IPS DF 4.7 (cell line): ENCODE data around the gene CTDSP2.
"Not testable (repeated sequence)": the region's sequence is repeated elsewhere in the genome, so short reads cannot be mapped to it uniquely, and the experiment has no call there.

Source experiments
- DNase-seq: peaks from one replicate; pipeline ENCODE4 v3.0.0-alpha.2; 2013; ENCODE audit warnings: low spot score; ENCODE audit errors: extremely low read depth

The CTDSP2 gene

GRCh38 chr12:57882575-57882974 lies 36.0 kb upstream of the CTDSP2 start:
- DNase-seq = no peak

- DNase-seq = no peak
Observed at GRCh38 chr12:57881475-57881874, 34.9 kb upstream of the CTDSP2 start.

- DNase-seq = not testable (repeated sequence)
Observed at GRCh38 chr12:57881035-57881434, 34.5 kb upstream of the CTDSP2 start.

- DNase-seq = no peak
Observed at GRCh38 chr12:57877876-57878275, 31.3 kb upstream of the CTDSP2 start.

- DNase-seq = no peak
Observed at GRCh38 chr12:57875753-57876547, 29.4 kb upstream of the CTDSP2 start.

GRCh38 chr12:57874166-57875108 lies 27.9 kb upstream of the CTDSP2 start:
- DNase-seq = no peak

GRCh38 chr12:57872362-57872761 lies 25.8 kb upstream of the CTDSP2 start:
- DNase-seq = no peak

- DNase-seq = no peak
Observed at GRCh38 chr12:57869927-57870318, 23.4 kb upstream of the CTDSP2 start.

GRCh38 chr12:57869298-57869926 lies 22.9 kb upstream of the CTDSP2 start:
- no peak for DNase-seq

- no peak for DNase-seq
Observed at GRCh38 chr12:57868851-57869268, 22.3 kb upstream of the CTDSP2 start.

GRCh38 chr12:57868221-57868620 lies 21.7 kb upstream of the CTDSP2 start:
- no peak for DNase-seq

GRCh38 chr12:57866308-57867019 lies 19.9 kb upstream of the CTDSP2 start:
- no peak for DNase-seq

- no peak for DNase-seq
Observed at GRCh38 chr12:57865084-57865751, 18.7 kb upstream of the CTDSP2 start.

- DNase-seq = no peak
Observed at GRCh38 chr12:57864442-57865083, 18.0 kb upstream of the CTDSP2 start.

GRCh38 chr12:57863676-57864075 lies 17.1 kb upstream of the CTDSP2 start:
- DNase-seq = no peak

GRCh38 chr12:57861967-57862366 lies 15.4 kb upstream of the CTDSP2 start:
- DNase-seq = no peak

GRCh38 chr12:57860883-57861282 lies 14.4 kb upstream of the CTDSP2 start:
- not testable (repeated sequence) for DNase-seq

- no peak for DNase-seq
Observed at GRCh38 chr12:57859121-57859520, 12.6 kb upstream of the CTDSP2 start.

- DNase-seq = not testable (repeated sequence)
Observed at GRCh38 chr12:57858123-57858522, 11.6 kb upstream of the CTDSP2 start.

- DNase-seq = no peak
Observed at GRCh38 chr12:57854965-57855364, 8.4 kb upstream of the CTDSP2 start.
